Vagina (tissue), 2 donors: ENCODE results near the gene FCHO2. TPM values are rescaled to one million over a fixed set of nuclear protein-coding genes. Genes with fewer than 3 reads are reported as not detected.
A peak's percentile ranks its signal among the peaks of the same experiment; 100 is the strongest.

ENCODE experiments used
- DNase-seq, 2 donors: peaks; one replicate each; pipeline ENCODE4 v3.0.0-alpha.2; 2017; ENCODE audit errors: extremely low spot score in 2 of 2
- H3K27ac ChIP-seq: fragments of 200-600 bp; sonication (generic); one replicate; pipeline ENCODE4 v1.5.1; 2019
- H3K27me3 ChIP-seq: fragments of 200-600 bp; sonication (generic); one replicate; pipeline ENCODE4 v1.5.1; 2019
- H3K36me3 ChIP-seq, 2 donors: fragments of 200-600 bp; sonication (generic); one replicate each; pipeline ENCODE4 v1.5.1; 2017 to 2019
- H3K4me1 ChIP-seq: fragments of 200-600 bp; sonication (generic); one replicate; pipeline ENCODE4 v1.5.1; 2019
- H3K4me3 ChIP-seq, 2 donors: fragments of 200-600 bp; sonication (generic); 1 replicate in 1 of 2; 2 replicates in 1 of 2; pipeline ENCODE4 v1.5.1; 2016 to 2019
- H3K9me3 ChIP-seq: fragments of 200-600 bp; sonication (generic); one replicate; pipeline ENCODE4 v1.5.1; 2019
- POLR2A ChIP-seq, 2 donors: fragments of 450-650 bp; IDR thresholded peaks; one replicate each; pipeline ENCODE4 v1.6.1; 2017; ENCODE audit warnings: antibody characterized with exemption in 2 of 2, mild to moderate bottlenecking in 2 of 2, moderate library complexity in 2 of 2
- POLR2AphosphoS5 ChIP-seq, 2 donors: sonication (generic); formaldehyde crosslinking; IDR thresholded peaks; one replicate each; pipeline ENCODE4 v1.9.0; 2017; ENCODE audit warnings: antibody characterized with exemption in 2 of 2, mild to moderate bottlenecking in 2 of 2, low read depth in 1 of 2; ENCODE audit not compliant: insufficient read depth in 1 of 2
- intact Hi-C: fragments of 100-400 bp; cut with DNase I; formaldehyde crosslinking; loops from one replicate; pipeline ENCODE4 v1.15.1; 2023
- total RNA-seq: library from RNA; depleted of rRNA; stranded (reverse); fragments of >200 nt; gene quantifications from one replicate; pipeline ENCODE4 v1.2.3, GENCODE V29; 2016
- TF ChIP-seq, protein P1 (sequence below), 3 experiments: fragments of 450-650 bp in 2 of 3; fragments of 200-600 bp in 1 of 3; sonication (generic) in 1 of 3; IDR thresholded peaks; one replicate each; pipeline ENCODE4 v1.5.1; 2017 to 2019; ENCODE audit warnings: antibody characterized with exemption in 3 of 3, mild to moderate bottlenecking in 2 of 3, moderate library complexity in 2 of 3

Gene FCHO2
- total RNA-seq, 1 donor from 2014 or later, result 32.9 TPM

- Histone ChIP-seq H3K36me3 (no peaks in the 10 kb centered on the region), H3K4me1 (no peaks in the 10 kb centered on the region), H3K27ac (no peak overlapping the region), H3K4me3 (no peak overlapping the region), H3K9me3 (no peaks in the 10 kb centered on the region), H3K27me3 (no peaks in the 10 kb centered on the region)
- intact Hi-C loops, result no loop called here
- DNase-seq, result no peak
- TF ChIP-seq POLR2A (IDR thresholded peaks at IDR 0.05), result no peak
- TF ChIP-seq POLR2AphosphoS5 (IDR thresholded peaks at IDR 0.05; ENCODE audit: insufficient read depth in 1 of 2, low read depth in 1 of 2), result no peak
- TF ChIP-seq, protein P1, sequence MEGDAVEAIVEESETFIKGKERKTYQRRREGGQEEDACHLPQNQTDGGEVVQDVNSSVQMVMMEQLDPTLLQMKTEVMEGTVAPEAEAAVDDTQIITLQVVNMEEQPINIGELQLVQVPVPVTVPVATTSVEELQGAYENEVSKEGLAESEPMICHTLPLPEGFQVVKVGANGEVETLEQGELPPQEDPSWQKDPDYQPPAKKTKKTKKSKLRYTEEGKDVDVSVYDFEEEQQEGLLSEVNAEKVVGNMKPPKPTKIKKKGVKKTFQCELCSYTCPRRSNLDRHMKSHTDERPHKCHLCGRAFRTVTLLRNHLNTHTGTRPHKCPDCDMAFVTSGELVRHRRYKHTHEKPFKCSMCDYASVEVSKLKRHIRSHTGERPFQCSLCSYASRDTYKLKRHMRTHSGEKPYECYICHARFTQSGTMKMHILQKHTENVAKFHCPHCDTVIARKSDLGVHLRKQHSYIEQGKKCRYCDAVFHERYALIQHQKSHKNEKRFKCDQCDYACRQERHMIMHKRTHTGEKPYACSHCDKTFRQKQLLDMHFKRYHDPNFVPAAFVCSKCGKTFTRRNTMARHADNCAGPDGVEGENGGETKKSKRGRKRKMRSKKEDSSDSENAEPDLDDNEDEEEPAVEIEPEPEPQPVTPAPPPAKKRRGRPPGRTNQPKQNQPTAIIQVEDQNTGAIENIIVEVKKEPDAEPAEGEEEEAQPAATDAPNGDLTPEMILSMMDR (IDR thresholded peaks at IDR 0.05), result no peak
Observed at GRCh38 chr5:72947498-72947897, 8.3 kb upstream of the FCHO2 start.

DNA sequence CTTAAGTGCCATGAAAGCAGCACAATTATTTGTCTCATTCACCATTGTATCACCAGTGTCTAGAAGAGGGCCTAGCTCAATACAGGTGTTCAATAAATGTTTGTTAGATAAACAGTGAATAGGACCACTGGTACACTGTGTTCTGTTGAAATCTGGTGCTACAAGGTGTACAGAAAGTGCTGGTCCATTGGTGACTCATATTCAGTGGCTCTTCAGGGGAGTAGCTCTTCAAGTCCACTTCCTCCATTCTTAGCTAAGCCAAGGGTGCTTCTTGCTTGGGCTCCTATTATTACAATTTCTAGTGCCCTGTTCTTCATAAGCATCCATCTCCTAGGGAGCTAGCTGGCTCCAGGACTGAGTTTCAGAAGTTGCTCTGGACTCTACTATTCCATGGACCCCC lies 6.4 kb upstream of the FCHO2 start:
- no peaks in the 10 kb centered on the region for H3K4me1 ChIP-seq
- H3K27me3 ChIP-seq, result no peaks in the 10 kb centered on the region
- H3K4me3 ChIP-seq, result no peak overlapping the region
- intact Hi-C loops, result no loop called here
- TF ChIP-seq POLR2A (IDR thresholded peaks at IDR 0.05) (no peak), POLR2AphosphoS5 (IDR thresholded peaks at IDR 0.05; ENCODE audit: insufficient read depth in 1 of 2, low read depth in 1 of 2) (no peak)
- TF ChIP-seq, protein P1 (IDR thresholded peaks at IDR 0.05), result no peak
- no peaks in the 10 kb centered on the region for H3K9me3 ChIP-seq
- DNase-seq, result no peak
- H3K36me3 ChIP-seq, result no peaks in the 10 kb centered on the region
- no peak overlapping the region for H3K27ac ChIP-seq

GRCh38 chr5:72951671-72952468 lies 4.0 kb upstream of the FCHO2 start:
- no peak overlapping the region for H3K4me3 ChIP-seq
- no peaks in the 10 kb centered on the region for H3K4me1 ChIP-seq
- intact Hi-C loops, result loop anchor here (5.0 kb wide), 1 partner anchor 1990 kb away; no protein-coding TSS in a partner anchor
- H3K27ac ChIP-seq, result peak overlapping the region; percentile 4
- no peaks in the 10 kb centered on the region for H3K36me3 ChIP-seq
- H3K9me3 ChIP-seq, result no peaks in the 10 kb centered on the region
- TF ChIP-seq POLR2AphosphoS5 (IDR thresholded peaks at IDR 0.05; ENCODE audit: insufficient read depth in 1 of 2, low read depth in 1 of 2), result no peak
- no peaks in the 10 kb centered on the region for H3K27me3 ChIP-seq
- DNase-seq, result no peak

GRCh38 chr5:72954389-72954788 lies 1.5 kb upstream of the FCHO2 start:
- H3K27me3 ChIP-seq, result no peaks in the 10 kb centered on the region
- H3K9me3 ChIP-seq, result no peaks in the 10 kb centered on the region
- TF ChIP-seq, protein P1 (IDR thresholded peaks at IDR 0.05), result no peak
- TF ChIP-seq POLR2AphosphoS5 (IDR thresholded peaks at IDR 0.05; ENCODE audit: insufficient read depth in 1 of 2, low read depth in 1 of 2) (no peak), POLR2A (IDR thresholded peaks at IDR 0.05) (no peak)
- H3K36me3 ChIP-seq, result no peaks in the 10 kb centered on the region
- intact Hi-C loops, result loop anchor here (5.0 kb wide), 1 partner anchor 1988 kb away; no protein-coding TSS in a partner anchor
- DNase-seq, result no peak
- H3K4me3 ChIP-seq, result no peak overlapping the region
- H3K4me1 ChIP-seq, result peaks cover 25% of the 10 kb centered on the region
- peak overlapping the region; percentile 96 for H3K27ac ChIP-seq

- intact Hi-C loops, result no loop called here
- Histone ChIP-seq H3K4me1 (peaks cover 31% of the 10 kb centered on the region), H3K27ac (peak overlapping the region; percentile 96), H3K36me3 (no peaks in the 10 kb centered on the region), H3K9me3 (no peaks in the 10 kb centered on the region), H3K27me3 (no peaks in the 10 kb centered on the region), H3K4me3 (peak overlapping the region; percentile 69 to 89)
- peak in 1 of 2 donors; percentile 91 for DNase-seq
- TF ChIP-seq, protein P1 (IDR thresholded peaks at IDR 0.05), result no peak
- TF ChIP-seq POLR2AphosphoS5 (IDR thresholded peaks at IDR 0.05; ENCODE audit: insufficient read depth in 1 of 2, low read depth in 1 of 2), result peak in 1 of 2 donors; percentile 24
Observed at GRCh38 chr5:72955143-72955767, 586 bp upstream of the FCHO2 start.
